ENCODE results near the gene TEX28.
"Not testable (repeated sequence)": the region's sequence is repeated elsewhere in the genome, so short reads cannot be mapped to it uniquely, and the experiment has no call there.

DNA sequence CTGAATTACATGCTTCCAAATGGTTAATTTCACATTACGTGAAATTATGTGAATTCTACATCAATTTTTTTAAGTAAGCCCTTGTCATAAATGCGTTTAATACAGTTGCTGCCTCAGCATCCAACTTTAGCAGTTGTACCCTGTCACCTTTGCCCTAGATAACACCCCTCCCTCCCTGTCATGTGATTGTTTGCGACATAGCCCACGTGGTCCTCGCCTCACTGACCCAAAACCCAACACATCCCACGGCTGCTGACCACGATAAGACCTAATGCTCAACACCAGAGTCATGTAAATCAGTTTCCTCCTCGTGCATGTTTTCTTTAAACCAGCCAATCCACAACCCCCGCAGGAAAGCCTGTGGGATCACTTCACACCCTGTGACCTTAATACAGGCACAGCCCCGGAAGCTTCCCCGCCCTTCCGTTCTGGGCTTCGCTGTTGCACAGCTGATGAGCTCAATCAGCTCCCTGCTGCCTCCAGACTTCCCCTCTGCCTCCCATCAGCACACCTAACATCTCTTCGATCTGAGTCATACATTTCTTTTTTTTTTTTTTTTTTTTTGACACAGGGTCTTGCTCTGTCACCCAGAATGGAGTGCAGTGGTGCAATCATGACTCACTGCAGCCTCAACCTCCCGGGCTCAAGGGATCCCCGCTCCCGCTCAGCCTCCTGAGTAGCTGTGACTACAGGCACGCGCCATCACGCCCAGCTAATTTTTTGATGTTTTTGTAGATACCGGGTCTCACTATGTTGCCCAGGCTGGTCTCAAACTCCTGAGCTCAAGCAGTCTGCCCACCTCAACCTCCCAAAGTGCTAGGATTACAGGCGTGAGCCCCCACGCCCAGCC is 10.2 kb downstream of the TEX28 start:
- TF ChIP-seq CTCF (IDR thresholded peaks at IDR 0.05; ENCODE audit: insufficient read depth, low read length, poor library complexity, severe bottlenecking); EZH2phosphoT487 (conservative IDR thresholded peaks at IDR 0.05; ENCODE audit: low read length): not testable (repeated sequence)
